Loucy (cell line): ENCODE measurements around the gene DKC1.

ENCODE experiments used
- H2AFZ ChIP-seq: fragments of 200-600 bp; sonication (generic); 2 replicates; pipeline ENCODE4 v1.6.0; 2016; ENCODE audit warnings: antibody characterized with exemption, mild to moderate bottlenecking, low read length, moderate library complexity
- H3F3A ChIP-seq: fragments of 200-600 bp; 2 replicates; pipeline ENCODE4 v1.6.0; 2016; ENCODE audit warnings: antibody characterized with exemption, low read depth, mild to moderate bottlenecking
- H3K27me3 ChIP-seq: fragments of 200-600 bp; sonication (generic); 2 replicates; pipeline ENCODE4 v1.6.1; 2014; ENCODE audit warnings: low read length, mild to moderate bottlenecking; ENCODE audit not compliant: insufficient read depth, poor library complexity, severe bottlenecking
- H3K36me3 ChIP-seq: fragments of 200-600 bp; sonication (generic); 2 replicates; pipeline ENCODE4 v1.6.1; 2016; ENCODE audit warnings: low read length; ENCODE audit not compliant: insufficient read depth
- H3K4me1 ChIP-seq: fragments of 200-600 bp; sonication (generic); 2 replicates; pipeline ENCODE4 v1.5.1; 2014; ENCODE audit warnings: low read length, mild to moderate bottlenecking; ENCODE audit not compliant: insufficient read depth, poor library complexity, severe bottlenecking
- H3K4me2 ChIP-seq: fragments of 200-600 bp; sonication (generic); 2 replicates; pipeline ENCODE4 v1.6.0; 2014; ENCODE audit warnings: antibody characterized with exemption, low read length, low read depth, mild to moderate bottlenecking; ENCODE audit not compliant: poor library complexity, severe bottlenecking
- H3K4me3 ChIP-seq: fragments of 200-600 bp; sonication (generic); 2 replicates; pipeline ENCODE4 v1.5.1; 2014; ENCODE audit warnings: low read length, mild to moderate bottlenecking, mixed read lengths; ENCODE audit not compliant: poor library complexity, severe bottlenecking
- H3K79me2 ChIP-seq: fragments of 200-600 bp; sonication (generic); 2 replicates; pipeline ENCODE4 v1.6.1; 2014; ENCODE audit warnings: low read length; ENCODE audit not compliant: insufficient read depth
- H3K9ac ChIP-seq: fragments of 200-600 bp; sonication (generic); 2 replicates; pipeline ENCODE4 v1.6.0; 2014; ENCODE audit warnings: mild to moderate bottlenecking, low read depth, low read length, moderate library complexity; ENCODE audit not compliant: poor library complexity, severe bottlenecking
- H3K9me2 ChIP-seq: fragments of 200-600 bp; sonication (generic); replicated peaks from 2 replicates; pipeline ENCODE4 v1.6.1; 2016; ENCODE audit warnings: low read depth, low read length, mixed read lengths
- H3K9me3 ChIP-seq: fragments of 200-600 bp; sonication (generic); 2 replicates; pipeline ENCODE4 v1.6.1; 2014; ENCODE audit warnings: mild to moderate bottlenecking, antibody characterized with exemption, low read length, low read depth; ENCODE audit not compliant: insufficient read depth
- H4K20me1 ChIP-seq: fragments of 200-600 bp; sonication (generic); 2 replicates; pipeline ENCODE4 v1.6.0; 2014; ENCODE audit warnings: antibody characterized with exemption, low read length, mild to moderate bottlenecking; ENCODE audit not compliant: insufficient read depth, poor library complexity, severe bottlenecking
- CTCF ChIP-seq: fragments of 200-600 bp; sonication (generic); conservative IDR thresholded peaks from 2 replicates; pipeline ENCODE4 v1.5.1; 2014; ENCODE audit warnings: mild to moderate bottlenecking, antibody characterized with exemption, low read length
- EZH2phosphoT487 ChIP-seq: fragments of 200-600 bp; IDR thresholded peaks from 2 replicates; pipeline ENCODE4 v1.6.1; 2018; ENCODE audit warnings: antibody characterized with exemption, mild to moderate bottlenecking, moderate library complexity, borderline replicate concordance

Gene DKC1

GRCh38 chrX:154762537-154763296, at the start of gene DKC1:
Gene DKC1 (plus strand): TSS chrX:154762864. CDS start chrX:154762966, 102 bp downstream.
- TF ChIP-seq EZH2phosphoT487 (no peak), CTCF (peak; percentile 20; the same call in 1 of the 2 replicates)
- Histone ChIP-seq H3K4me3 (peak within 1 kb of the TSS; percentile 83), H2AFZ (peak within 1 kb of the TSS; percentile 84), H4K20me1 (peaks cover 22% of the 10 kb centered on the region), H3K9ac (peak within 1 kb of the TSS; percentile 86), H3K9me3 (no peaks in the 10 kb centered on the region), H3K4me2 (peak within 1 kb of the TSS; percentile 89), H3K36me3 (peaks cover 29% of the 10 kb centered on the region), H3K27me3 (no peaks in the 10 kb centered on the region), H3K79me2 (peaks cover 47% of the 10 kb centered on the region), H3K9me2 (no peaks in the 10 kb centered on the region), H3K4me1 (peaks cover 19% of the 10 kb centered on the region), H3F3A (no peaks in the 10 kb centered on the region)

- no peak overlapping the region for H3K4me3 ChIP-seq
- 0 out of 2 replicates have a peak, but pooled peaks cover 3% of the 10 kb centered on the region for H3K79me2 ChIP-seq
- H3F3A ChIP-seq: no peaks in the 10 kb centered on the region
- no peak overlapping the region for H3K9ac ChIP-seq
- H3K9me3 ChIP-seq: no peaks in the 10 kb centered on the region
- no peaks in the 10 kb centered on the region for H4K20me1 ChIP-seq
- H3K27me3 ChIP-seq: no peaks in the 10 kb centered on the region
- peak; percentile 71 for TF ChIP-seq CTCF
- TF ChIP-seq EZH2phosphoT487: no peak
- H3K4me2 ChIP-seq: no peak overlapping the region
- peaks cover 48% of the 10 kb centered on the region for H3K4me1 ChIP-seq
- no peaks in the 10 kb centered on the region for H3K9me2 ChIP-seq
- peaks cover 9% of the 10 kb centered on the region; the same call in 1 of the 2 replicates for H3K36me3 ChIP-seq
- no peak overlapping the region for H2AFZ ChIP-seq
These were observed 47.7 kb upstream of the DKC1 start for GRCh38 chrX:154714925-154715324.

- Histone ChIP-seq H3K4me3 (no peak overlapping the region), H3K4me1 (peaks cover 49% of the 10 kb centered on the region), H3K9me2 (no peaks in the 10 kb centered on the region)
These were observed 46.8 kb upstream of the DKC1 start for GRCh38 chrX:154715825-154716224.

More at GRCh38 chrX:154715825-154716224, 46.8 kb upstream of the DKC1 start:
- Histone ChIP-seq H3K9me3 (no peaks in the 10 kb centered on the region), H3K36me3 (peaks cover 9% of the 10 kb centered on the region; the same call in 1 of the 2 replicates), H3F3A (no peaks in the 10 kb centered on the region), H3K4me2 (no peak overlapping the region), H3K79me2 (0 out of 2 replicates have a peak, but pooled peaks cover 5% of the 10 kb centered on the region), H3K27me3 (no peaks in the 10 kb centered on the region), H2AFZ (no peak overlapping the region), H4K20me1 (no peaks in the 10 kb centered on the region), H3K9ac (no peak overlapping the region)
- TF ChIP-seq CTCF (peak; percentile 17; the same call in 1 of the 2 replicates), EZH2phosphoT487 (no peak)
